Measurements from ENCODE around the gene GRAMD1A.

GRAMD1A gene

GRCh38 chr19:34974646-34975045, 25.5 kb upstream of the GRAMD1A start:
- TF ChIP-seq CTCF (IDR thresholded peaks at IDR 0.05): no peak
- H3K9me3 ChIP-seq: no peaks in the 10 kb centered on the region

GRCh38 chr19:34975056-34975455, 25.1 kb upstream of the GRAMD1A start:
- peak overlapping the region; percentile 87 for H3K27ac ChIP-seq
- H3K4me3 ChIP-seq (ENCODE audit: low read depth in 1 of 2, low read length in 1 of 2): peak overlapping the region; percentile 34 to 55
- H3K36me3 ChIP-seq: no peaks in the 10 kb centered on the region
- TF ChIP-seq CTCF (IDR thresholded peaks at IDR 0.05): no peak
- no peaks in the 10 kb centered on the region for H3K9me3 ChIP-seq
- no peaks in the 10 kb centered on the region for H3K27me3 ChIP-seq
- H3K4me1 ChIP-seq (ENCODE audit: control insufficient read depth in 1 of 2, insufficient read depth in 1 of 2, low read depth in 1 of 2, low read length in 1 of 2): peaks cover 38 to 41% of the 10 kb centered on the region in 2 experiments

More at GRCh38 chr19:34974646-34975045, 25.5 kb upstream of the GRAMD1A start:
- H3K4me1 ChIP-seq (ENCODE audit: control insufficient read depth in 1 of 2, insufficient read depth in 1 of 2, low read depth in 1 of 2, low read length in 1 of 2): peaks cover 38 to 41% of the 10 kb centered on the region in 2 experiments
- peak overlapping the region; percentile 34 to 55 for H3K4me3 ChIP-seq (ENCODE audit: low read depth in 1 of 2, low read length in 1 of 2)
- no peaks in the 10 kb centered on the region for H3K27me3 ChIP-seq
- no peaks in the 10 kb centered on the region for H3K36me3 ChIP-seq
- peak overlapping the region; percentile 87 for H3K27ac ChIP-seq

GRCh38 chr19:34976611-34977010, 23.5 kb upstream of the GRAMD1A start:
- Histone ChIP-seq H3K27me3 (no peaks in the 10 kb centered on the region), H3K4me3 (ENCODE audit: low read depth in 1 of 2, low read length in 1 of 2) (no peak overlapping the region), H3K27ac (peak overlapping the region; percentile 87), H3K36me3 (no peaks in the 10 kb centered on the region), H3K9me3 (no peaks in the 10 kb centered on the region), H3K4me1 (ENCODE audit: control insufficient read depth in 1 of 2, insufficient read depth in 1 of 2, low read depth in 1 of 2, low read length in 1 of 2) (peaks cover 38 to 41% of the 10 kb centered on the region in 2 experiments)
- TF ChIP-seq CTCF (IDR thresholded peaks at IDR 0.05): no peak

- Histone ChIP-seq H3K4me3 (ENCODE audit: low read depth in 1 of 2, low read length in 1 of 2) (no peak overlapping the region), H3K9me3 (no peaks in the 10 kb centered on the region), H3K36me3 (no peaks in the 10 kb centered on the region), H3K27ac (no peak overlapping the region), H3K4me1 (ENCODE audit: control insufficient read depth in 1 of 2, insufficient read depth in 1 of 2, low read depth in 1 of 2, low read length in 1 of 2) (peaks cover 24 to 27% of the 10 kb centered on the region in 2 experiments), H3K27me3 (no peaks in the 10 kb centered on the region)
- no peak for TF ChIP-seq CTCF (IDR thresholded peaks at IDR 0.05)
Observed at GRCh38 chr19:34979819-34980640, 20.1 kb upstream of the GRAMD1A start.

GRCh38 chr19:34982275-34982674, 17.8 kb upstream of the GRAMD1A start:
- H3K36me3 ChIP-seq: no peaks in the 10 kb centered on the region
- TF ChIP-seq CTCF (IDR thresholded peaks at IDR 0.05): no peak
- no peak overlapping the region for H3K4me3 ChIP-seq (ENCODE audit: low read depth in 1 of 2, low read length in 1 of 2)
- H3K27me3 ChIP-seq: no peaks in the 10 kb centered on the region
- H3K9me3 ChIP-seq: no peaks in the 10 kb centered on the region
- peaks cover 18 to 19% of the 10 kb centered on the region in 2 experiments for H3K4me1 ChIP-seq (ENCODE audit: control insufficient read depth in 1 of 2, insufficient read depth in 1 of 2, low read depth in 1 of 2, low read length in 1 of 2)
- H3K27ac ChIP-seq: no peak overlapping the region
